ENCODE data around the gene ETFA.

Gene ETFA

GRCh38 chr15:76169911-76170800 lies 141.1 kb downstream of the ETFA start:
- DNase-seq (ENCODE audit: low spot score): peak; percentile 50

GRCh38 chr15:76169018-76169417 lies 142.3 kb downstream of the ETFA start:
- no peak for DNase-seq (ENCODE audit: low spot score)

GRCh38 chr15:76168237-76168984 lies 142.9 kb downstream of the ETFA start:
- no peak for DNase-seq (ENCODE audit: low spot score)

- DNase-seq (ENCODE audit: low spot score): no peak
These were observed 145.3 kb downstream of the ETFA start for GRCh38 chr15:76165951-76166350.

All from hepatic stellate cell (primary cell).